ENCODE measurements around the gene SHROOM3.

- no peak for TF ChIP-seq BACH2 (CRISPR knock-in tag; IDR thresholded peaks at IDR 0.05; ENCODE audit: borderline replicate concordance)
- TF ChIP-seq GLIS3 (CRISPR knock-in tag; IDR thresholded peaks at IDR 0.05), result no peak
- TF ChIP-seq ZNF8 (CRISPR knock-in tag; IDR thresholded peaks at IDR 0.05), result no peak
- no peak for TF ChIP-seq RARB (CRISPR knock-in tag; IDR thresholded peaks at IDR 0.05)
- TF ChIP-seq ZFP30 (CRISPR knock-in tag; IDR thresholded peaks at IDR 0.05), result no peak
- TF ChIP-seq PPARA (CRISPR knock-in tag; IDR thresholded peaks at IDR 0.05; ENCODE audit: borderline replicate concordance), result no peak
- no peak for TF ChIP-seq ARNTL (CRISPR knock-in tag; IDR thresholded peaks at IDR 0.05; ENCODE audit: borderline replicate concordance, low read depth)
- TF ChIP-seq ZNF70 (CRISPR knock-in tag; IDR thresholded peaks at IDR 0.05), result no peak
Observed at GRCh38 chr4:76823495-76823894, 388.5 kb downstream of the SHROOM3 start.
